Glutamatergic neuron (in vitro differentiated cells): ENCODE data around the gene ETS1. TPM values are rescaled to one million over a fixed set of nuclear protein-coding genes. Genes with fewer than 3 reads are reported as not detected.

Experiments
- DNase-seq: peaks from one replicate; pipeline ENCODE4 v3.0.0; 2022
- H3K27ac Mint-ChIP-seq: one replicate; pipeline ENCODE4 v1.8.0; 2020; ENCODE audit warnings: mild to moderate bottlenecking, mixed read lengths, inconsistent platforms; ENCODE audit not compliant: unreplicated experiment
- H3K27me3 Mint-ChIP-seq: one replicate; pipeline ENCODE4 v1.8.0; 2020; ENCODE audit warnings: mild to moderate bottlenecking, moderate library complexity, mixed read lengths, inconsistent platforms; ENCODE audit not compliant: unreplicated experiment
- H3K36me3 Mint-ChIP-seq: one replicate; pipeline ENCODE4 v1.8.0; 2020; ENCODE audit warnings: mild to moderate bottlenecking, mixed read lengths, inconsistent platforms; ENCODE audit not compliant: unreplicated experiment
- H3K4me1 Mint-ChIP-seq: one replicate; pipeline ENCODE4 v1.8.0; 2020; ENCODE audit warnings: mild to moderate bottlenecking, low read depth, mixed read lengths, inconsistent platforms; ENCODE audit not compliant: unreplicated experiment
- H3K4me3 Mint-ChIP-seq: one replicate; pipeline ENCODE4 v1.8.0; 2020; ENCODE audit warnings: mild to moderate bottlenecking, mixed read lengths, inconsistent platforms; ENCODE audit not compliant: unreplicated experiment
- H3K9me3 Mint-ChIP-seq: one replicate; pipeline ENCODE4 v1.8.0; 2020; ENCODE audit warnings: mild to moderate bottlenecking, moderate library complexity, mixed read lengths, inconsistent platforms; ENCODE audit not compliant: unreplicated experiment
- CTCF ChIP-seq: fragments of 200-600 bp; sonication (generic); IDR thresholded peaks from one replicate; pipeline ENCODE4 v1.5.0; 2021; ENCODE audit not compliant: partially characterized antibody, unreplicated experiment
- total RNA-seq: library from RNA; stranded (reverse); fragmentation: NEBNext Ultra II Directional; extraction: Animal tissue kit (Norgen Biotek cat#: 25700); gene quantifications from one replicate; pipeline ENCODE4 v1.2.1, GENCODE V29; 2021; ENCODE audit not compliant: unreplicated experiment

ETS1 gene
- total RNA-seq, 1 donor from 2014 or later = 1.0 TPM

GRCh38 chr11:128595775-128596174 lies 8.4 kb upstream of the ETS1 start:
- no peak overlapping the region for H3K4me3 Mint-ChIP-seq
- DNase-seq = no peak
- TF ChIP-seq CTCF = no peak
- no peaks in the 10 kb centered on the region for H3K9me3 Mint-ChIP-seq
- H3K4me1 Mint-ChIP-seq = no peaks in the 10 kb centered on the region
- no peaks in the 10 kb centered on the region for H3K27me3 Mint-ChIP-seq
- H3K27ac Mint-ChIP-seq = no peak overlapping the region
- no peaks in the 10 kb centered on the region for H3K36me3 Mint-ChIP-seq

DNA sequence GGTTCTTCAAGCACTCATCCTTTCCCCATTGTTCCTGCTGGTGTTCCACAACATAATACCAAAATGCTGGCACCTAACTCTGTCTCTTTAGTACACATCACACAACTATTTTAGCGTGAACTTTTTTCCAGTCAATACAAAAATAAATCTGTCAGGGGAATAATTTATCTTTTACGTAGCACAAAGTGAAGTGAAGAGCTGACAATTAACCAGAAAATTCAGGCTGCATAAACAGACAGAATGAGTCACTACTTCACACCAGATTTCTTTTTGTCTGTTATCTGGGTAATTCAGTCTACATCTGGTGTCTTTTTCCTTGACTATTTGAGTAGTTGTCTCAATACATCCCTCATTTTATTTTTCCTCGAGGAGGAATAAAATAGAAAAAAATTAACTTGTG lies 7.9 kb upstream of the ETS1 start:
- no peak overlapping the region for H3K27ac Mint-ChIP-seq
- H3K9me3 Mint-ChIP-seq = no peaks in the 10 kb centered on the region
- no peaks in the 10 kb centered on the region for H3K4me1 Mint-ChIP-seq
- no peaks in the 10 kb centered on the region for H3K27me3 Mint-ChIP-seq
- no peak for DNase-seq
- TF ChIP-seq CTCF = no peak
- no peak overlapping the region for H3K4me3 Mint-ChIP-seq
- H3K36me3 Mint-ChIP-seq = no peaks in the 10 kb centered on the region

DNA sequence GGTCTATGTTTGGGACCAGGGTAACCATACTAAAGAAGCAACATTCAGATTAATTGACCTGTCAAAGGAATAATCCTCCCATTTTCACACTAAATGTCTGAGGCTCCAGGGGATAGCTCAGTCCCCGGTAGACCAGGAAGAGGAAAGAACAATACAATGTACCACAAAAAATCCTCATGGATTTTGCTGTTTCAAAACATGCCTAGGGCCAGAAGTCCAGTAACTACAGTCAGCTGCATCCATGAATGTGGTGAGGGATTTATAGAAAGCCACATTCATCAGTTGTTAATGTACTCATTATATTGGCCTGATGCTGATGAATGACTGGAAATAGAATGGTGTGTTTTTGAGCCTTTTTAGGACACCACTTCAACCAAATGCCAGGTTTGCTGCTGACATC lies 6.9 kb upstream of the ETS1 start:
- Mint-ChIP-seq H3K4me1 (no peaks in the 10 kb centered on the region), H3K36me3 (no peaks in the 10 kb centered on the region), H3K27ac (no peak overlapping the region), H3K4me3 (no peak overlapping the region), H3K9me3 (no peaks in the 10 kb centered on the region), H3K27me3 (no peaks in the 10 kb centered on the region)
- no peak for TF ChIP-seq CTCF
- DNase-seq = no peak

DNA sequence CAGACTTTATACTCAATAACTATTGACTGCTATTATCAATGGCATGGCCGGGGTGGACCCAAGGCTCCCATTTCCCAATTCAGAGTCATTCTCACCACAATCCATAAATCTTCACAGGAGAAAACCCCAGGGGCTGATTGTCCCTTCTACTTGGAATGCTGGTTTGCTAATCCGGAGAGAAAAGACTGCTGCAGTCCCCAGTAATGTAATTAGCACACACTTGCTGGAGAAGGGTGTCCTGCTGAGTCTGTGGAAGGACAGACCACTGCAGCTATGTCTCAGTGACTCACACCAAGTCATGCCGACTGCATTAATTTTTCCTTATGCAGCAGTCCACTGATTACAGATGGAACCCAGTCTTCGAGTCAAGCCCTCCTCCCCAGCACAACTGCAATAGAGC lies 5.9 kb upstream of the ETS1 start:
- no peak for TF ChIP-seq CTCF
- Mint-ChIP-seq H3K36me3 (no peaks in the 10 kb centered on the region), H3K27ac (no peak overlapping the region), H3K9me3 (no peaks in the 10 kb centered on the region), H3K4me3 (no peak overlapping the region), H3K27me3 (no peaks in the 10 kb centered on the region), H3K4me1 (no peaks in the 10 kb centered on the region)
- no peak for DNase-seq

DNA sequence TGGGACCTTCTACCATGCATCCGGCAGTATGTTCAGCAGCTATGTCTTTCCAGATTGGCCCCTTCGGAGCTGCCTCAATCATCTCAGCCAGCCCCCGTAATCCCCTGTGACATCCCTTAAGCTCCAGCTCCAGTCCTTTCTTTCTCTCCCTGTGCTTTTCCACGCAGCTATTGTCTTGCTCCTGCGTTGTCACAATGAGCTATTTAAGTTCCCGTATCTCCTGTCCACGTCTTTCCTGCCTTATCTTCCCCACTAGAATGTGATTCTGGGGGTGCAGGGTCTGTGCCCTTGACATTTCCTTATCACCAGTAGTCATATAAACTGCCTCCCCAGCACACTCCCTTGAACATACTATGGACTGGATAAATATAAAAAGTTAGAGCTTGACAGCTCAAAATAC lies 5.1 kb upstream of the ETS1 start:
- no peak overlapping the region for H3K27ac Mint-ChIP-seq
- H3K4me3 Mint-ChIP-seq = no peak overlapping the region
- H3K4me1 Mint-ChIP-seq = no peaks in the 10 kb centered on the region
- no peaks in the 10 kb centered on the region for H3K27me3 Mint-ChIP-seq
- TF ChIP-seq CTCF = no peak
- DNase-seq = no peak
- H3K36me3 Mint-ChIP-seq = no peaks in the 10 kb centered on the region
- no peaks in the 10 kb centered on the region for H3K9me3 Mint-ChIP-seq
